K562 (cell line): Measurements from ENCODE around the gene CSF3. TPM values are rescaled to one million over a fixed set of nuclear protein-coding genes. Genes with fewer than 3 reads are reported as not detected.

ENCODE experiments used
- C11orf30 ChIP-seq: fragments of 450-650 bp; IDR thresholded peaks from 2 replicates; pipeline ENCODE4 v1.6.1; 2016; ENCODE audit warnings: low read depth, mild to moderate bottlenecking
- CBFA2T3 ChIP-seq: fragments of 450-650 bp; IDR thresholded peaks from 2 replicates; pipeline ENCODE4 v1.6.1; 2017
- DPF2 ChIP-seq: fragments of 450-650 bp; IDR thresholded peaks from 2 replicates; pipeline ENCODE4 v1.6.1; 2016
- ELF4 ChIP-seq: fragments of 450-650 bp; formaldehyde crosslinking; IDR thresholded peaks from 2 replicates; pipeline ENCODE4 v1.4.0; 2022; ENCODE audit warnings: missing genetic modification characterization
- MAFG ChIP-seq: fragments of 450-650 bp; conservative IDR thresholded peaks from 2 replicates; pipeline ENCODE4 v1.6.1; 2016; ENCODE audit warnings: missing genetic modification characterization, missing compliant biosample characterization
- PHF21A ChIP-seq: fragments of 450-650 bp; IDR thresholded peaks from 2 replicates; pipeline ENCODE4 v1.6.1; 2017; ENCODE audit warnings: low read depth, borderline replicate concordance
- PTBP1 ChIP-seq: fragments of 200-400 bp; formaldehyde crosslinking; IDR thresholded peaks from 2 replicates; pipeline ENCODE4 v1.6.1; 2017; ENCODE audit warnings: low read depth, low read length
- SRSF1 ChIP-seq: fragments of 200-400 bp; formaldehyde crosslinking; IDR thresholded peaks from 2 replicates; pipeline ENCODE4 v1.6.1; 2017; ENCODE audit warnings: mild to moderate bottlenecking, low read depth, low read length, moderate library complexity
- TAL1 ChIP-seq: fragments of 450-650 bp; IDR thresholded peaks from 2 replicates; pipeline ENCODE4 v1.6.1; 2016; ENCODE audit warnings: mild to moderate bottlenecking
- TBL1XR1 ChIP-seq, 2 experiments: IDR thresholded peaks; 2 replicates each; pipeline ENCODE4 v1.6.1; 2012; ENCODE audit warnings: improper control_type of control experiment in 2 of 2, low read length in 2 of 2, mild to moderate bottlenecking in 1 of 2
- ZNF699 ChIP-seq: fragments of 250-450 bp; sonication (Bioruptor Pico); IDR thresholded peaks from 2 replicates; pipeline ENCODE4 v1.8.0; 2021; ENCODE audit warnings: mild to moderate bottlenecking, moderate library complexity; ENCODE audit not compliant: insufficient replicate concordance
- ZZZ3 ChIP-seq: fragments of 450-650 bp; IDR thresholded peaks from 2 replicates; pipeline ENCODE4 v1.6.1; 2016; ENCODE audit warnings: antibody characterized with exemption, mild to moderate bottlenecking, moderate library complexity
- polyA plus RNA-seq, 8 experiments: library from polyadenylated mRNA; depleted of rRNA in 4 of 8; stranded (reverse) in 5 of 8; unstranded in 3 of 8; fragments of >200 nt; fragmentation: Nextera tagmentation in 2 of 8; fragmentation: Illumina TruSeq in 1 of 8; extraction: Ambion mirVana in 2 of 8; extraction: Trizol in 1 of 8; gene quantifications; 2 replicates each; pipeline versions ENCODE4 v1.2.1 to v1.2.3, GENCODE V29; 2011 to 2014; ENCODE audit warnings: inconsistent platforms in 1 of 8, missing spikeins in 1 of 8
- total RNA-seq, 7 experiments: library from RNA; depleted of rRNA in 6 of 7; stranded (reverse); fragments of >200 nt in 6 of 7; fragmentation: Illumina TruSeq in 2 of 7; extraction: Trizol in 2 of 7; gene quantifications; 2 replicates each; pipeline versions ENCODE4 v1.2.1 to v1.2.3, GENCODE V29; 2011 to 2021; ENCODE audit warnings: low replicate concordance in 1 of 7
- TF ChIP-seq, protein P1 (sequence below): fragments of 250-450 bp; sonication (Bioruptor Pico); IDR thresholded peaks from 2 replicates; pipeline ENCODE4 v1.9.0; 2021; ENCODE audit warnings: mild to moderate bottlenecking, inconsistent platforms
- TF ChIP-seq, protein P2 (sequence below): sonication (generic); formaldehyde crosslinking; IDR thresholded peaks from 2 replicates; pipeline ENCODE4 v1.4.0; 2020; ENCODE audit warnings: mild to moderate bottlenecking, missing genetic modification reagents
- TF ChIP-seq, protein P3 (sequence below): fragments of 250-450 bp; sonication (Bioruptor Pico); IDR thresholded peaks from 2 replicates; pipeline ENCODE4 v1.6.1; 2021; ENCODE audit warnings: mild to moderate bottlenecking
- TF ChIP-seq, protein P4 (sequence below): fragments of 250-450 bp; sonication (Bioruptor Pico); IDR thresholded peaks from 2 replicates; pipeline ENCODE4 v1.8.0; 2021; ENCODE audit warnings: moderate library complexity, mild to moderate bottlenecking, inconsistent platforms
- TF ChIP-seq, protein P5 (sequence below): IDR thresholded peaks from 2 replicates; pipeline ENCODE4 v1.6.1; 2016; ENCODE audit warnings: missing genetic modification characterization, missing compliant biosample characterization
- TF ChIP-seq, protein P6 (sequence below): IDR thresholded peaks from 2 replicates; pipeline ENCODE4 v1.6.1; 2012; ENCODE audit warnings: low read depth, low read length, improper control_type of control experiment, borderline replicate concordance

CSF3 gene
- total and polyA plus RNA-seq, 9 of the 15 experiments (the other 6 are each of a cell fraction or from before 2014, with no cell fraction given): 0.19 TPM; not detected in 8

DNA sequence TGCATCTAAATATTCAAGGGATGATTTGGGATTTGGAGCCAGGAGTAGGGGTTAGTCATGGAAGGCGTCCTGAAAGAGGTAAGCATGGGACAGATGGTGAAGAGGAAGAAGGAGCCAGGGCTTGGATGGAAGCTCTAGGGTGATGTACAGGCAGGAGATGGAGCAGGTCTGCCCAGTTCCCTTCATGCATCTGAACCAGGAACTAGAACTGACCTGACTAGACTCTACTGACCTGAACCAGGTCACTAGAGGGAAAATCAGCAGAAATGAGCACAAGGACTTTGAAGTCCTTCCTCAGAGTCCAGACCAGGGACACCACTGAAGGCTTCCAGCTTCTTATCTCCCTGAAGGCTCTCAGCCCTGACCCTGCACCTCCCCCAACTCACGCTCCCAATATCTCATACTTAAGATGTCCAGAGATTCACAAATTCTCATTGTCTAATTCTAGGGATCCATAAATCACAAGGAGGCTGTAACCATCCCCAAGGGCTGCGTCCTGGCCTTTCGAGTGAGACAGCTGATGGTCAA lies 44.1 kb upstream of the CSF3 start (continued):
- TF ChIP-seq, protein P1, sequence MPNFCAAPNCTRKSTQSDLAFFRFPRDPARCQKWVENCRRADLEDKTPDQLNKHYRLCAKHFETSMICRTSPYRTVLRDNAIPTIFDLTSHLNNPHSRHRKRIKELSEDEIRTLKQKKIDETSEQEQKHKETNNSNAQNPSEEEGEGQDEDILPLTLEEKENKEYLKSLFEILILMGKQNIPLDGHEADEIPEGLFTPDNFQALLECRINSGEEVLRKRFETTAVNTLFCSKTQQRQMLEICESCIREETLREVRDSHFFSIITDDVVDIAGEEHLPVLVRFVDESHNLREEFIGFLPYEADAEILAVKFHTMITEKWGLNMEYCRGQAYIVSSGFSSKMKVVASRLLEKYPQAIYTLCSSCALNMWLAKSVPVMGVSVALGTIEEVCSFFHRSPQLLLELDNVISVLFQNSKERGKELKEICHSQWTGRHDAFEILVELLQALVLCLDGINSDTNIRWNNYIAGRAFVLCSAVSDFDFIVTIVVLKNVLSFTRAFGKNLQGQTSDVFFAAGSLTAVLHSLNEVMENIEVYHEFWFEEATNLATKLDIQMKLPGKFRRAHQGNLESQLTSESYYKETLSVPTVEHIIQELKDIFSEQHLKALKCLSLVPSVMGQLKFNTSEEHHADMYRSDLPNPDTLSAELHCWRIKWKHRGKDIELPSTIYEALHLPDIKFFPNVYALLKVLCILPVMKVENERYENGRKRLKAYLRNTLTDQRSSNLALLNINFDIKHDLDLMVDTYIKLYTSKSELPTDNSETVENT (CRISPR knock-in tag): no peak
- no peak for TF ChIP-seq C11orf30
- TF ChIP-seq PTBP1: no peak
- TF ChIP-seq DPF2: peak; percentile 18; the same call in 1 of the 2 replicates
- TF ChIP-seq, protein P2, sequence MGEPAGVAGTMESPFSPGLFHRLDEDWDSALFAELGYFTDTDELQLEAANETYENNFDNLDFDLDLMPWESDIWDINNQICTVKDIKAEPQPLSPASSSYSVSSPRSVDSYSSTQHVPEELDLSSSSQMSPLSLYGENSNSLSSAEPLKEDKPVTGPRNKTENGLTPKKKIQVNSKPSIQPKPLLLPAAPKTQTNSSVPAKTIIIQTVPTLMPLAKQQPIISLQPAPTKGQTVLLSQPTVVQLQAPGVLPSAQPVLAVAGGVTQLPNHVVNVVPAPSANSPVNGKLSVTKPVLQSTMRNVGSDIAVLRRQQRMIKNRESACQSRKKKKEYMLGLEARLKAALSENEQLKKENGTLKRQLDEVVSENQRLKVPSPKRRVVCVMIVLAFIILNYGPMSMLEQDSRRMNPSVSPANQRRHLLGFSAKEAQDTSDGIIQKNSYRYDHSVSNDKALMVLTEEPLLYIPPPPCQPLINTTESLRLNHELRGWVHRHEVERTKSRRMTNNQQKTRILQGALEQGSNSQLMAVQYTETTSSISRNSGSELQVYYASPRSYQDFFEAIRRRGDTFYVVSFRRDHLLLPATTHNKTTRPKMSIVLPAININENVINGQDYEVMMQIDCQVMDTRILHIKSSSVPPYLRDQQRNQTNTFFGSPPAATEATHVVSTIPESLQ: no peak
- no peak for TF ChIP-seq MAFG (tag)
- TF ChIP-seq CBFA2T3: 0 out of 2 replicates have a peak, but pooled peaks have one; percentile 18
- TF ChIP-seq, protein P3, sequence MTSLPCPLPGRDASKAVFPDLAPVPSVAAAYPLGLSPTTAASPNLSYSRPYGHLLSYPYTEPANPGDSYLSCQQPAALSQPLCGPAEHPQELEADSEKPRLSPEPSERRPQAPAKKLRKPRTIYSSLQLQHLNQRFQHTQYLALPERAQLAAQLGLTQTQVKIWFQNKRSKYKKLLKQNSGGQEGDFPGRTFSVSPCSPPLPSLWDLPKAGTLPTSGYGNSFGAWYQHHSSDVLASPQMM (CRISPR knock-in tag): no peak
- TF ChIP-seq, protein P4, sequence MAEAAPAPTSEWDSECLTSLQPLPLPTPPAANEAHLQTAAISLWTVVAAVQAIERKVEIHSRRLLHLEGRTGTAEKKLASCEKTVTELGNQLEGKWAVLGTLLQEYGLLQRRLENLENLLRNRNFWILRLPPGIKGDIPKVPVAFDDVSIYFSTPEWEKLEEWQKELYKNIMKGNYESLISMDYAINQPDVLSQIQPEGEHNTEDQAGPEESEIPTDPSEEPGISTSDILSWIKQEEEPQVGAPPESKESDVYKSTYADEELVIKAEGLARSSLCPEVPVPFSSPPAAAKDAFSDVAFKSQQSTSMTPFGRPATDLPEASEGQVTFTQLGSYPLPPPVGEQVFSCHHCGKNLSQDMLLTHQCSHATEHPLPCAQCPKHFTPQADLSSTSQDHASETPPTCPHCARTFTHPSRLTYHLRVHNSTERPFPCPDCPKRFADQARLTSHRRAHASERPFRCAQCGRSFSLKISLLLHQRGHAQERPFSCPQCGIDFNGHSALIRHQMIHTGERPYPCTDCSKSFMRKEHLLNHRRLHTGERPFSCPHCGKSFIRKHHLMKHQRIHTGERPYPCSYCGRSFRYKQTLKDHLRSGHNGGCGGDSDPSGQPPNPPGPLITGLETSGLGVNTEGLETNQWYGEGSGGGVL: no peak
- TF ChIP-seq, protein P5, sequence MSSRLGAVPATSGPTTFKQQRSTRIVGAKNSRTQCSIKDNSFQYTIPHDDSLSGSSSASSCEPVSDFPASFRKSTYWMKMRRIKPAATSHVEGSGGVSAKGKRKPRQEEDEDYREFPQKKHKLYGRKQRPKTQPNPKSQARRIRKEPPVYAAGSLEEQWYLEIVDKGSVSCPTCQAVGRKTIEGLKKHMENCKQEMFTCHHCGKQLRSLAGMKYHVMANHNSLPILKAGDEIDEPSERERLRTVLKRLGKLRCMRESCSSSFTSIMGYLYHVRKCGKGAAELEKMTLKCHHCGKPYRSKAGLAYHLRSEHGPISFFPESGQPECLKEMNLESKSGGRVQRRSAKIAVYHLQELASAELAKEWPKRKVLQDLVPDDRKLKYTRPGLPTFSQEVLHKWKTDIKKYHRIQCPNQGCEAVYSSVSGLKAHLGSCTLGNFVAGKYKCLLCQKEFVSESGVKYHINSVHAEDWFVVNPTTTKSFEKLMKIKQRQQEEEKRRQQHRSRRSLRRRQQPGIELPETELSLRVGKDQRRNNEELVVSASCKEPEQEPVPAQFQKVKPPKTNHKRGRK (tag): no peak
- TF ChIP-seq TAL1: no peak
- no peak for TF ChIP-seq ZZZ3
- peak; percentile 36; the same call in 1 of the 2 replicates for TF ChIP-seq PHF21A
- TF ChIP-seq, protein P6, sequence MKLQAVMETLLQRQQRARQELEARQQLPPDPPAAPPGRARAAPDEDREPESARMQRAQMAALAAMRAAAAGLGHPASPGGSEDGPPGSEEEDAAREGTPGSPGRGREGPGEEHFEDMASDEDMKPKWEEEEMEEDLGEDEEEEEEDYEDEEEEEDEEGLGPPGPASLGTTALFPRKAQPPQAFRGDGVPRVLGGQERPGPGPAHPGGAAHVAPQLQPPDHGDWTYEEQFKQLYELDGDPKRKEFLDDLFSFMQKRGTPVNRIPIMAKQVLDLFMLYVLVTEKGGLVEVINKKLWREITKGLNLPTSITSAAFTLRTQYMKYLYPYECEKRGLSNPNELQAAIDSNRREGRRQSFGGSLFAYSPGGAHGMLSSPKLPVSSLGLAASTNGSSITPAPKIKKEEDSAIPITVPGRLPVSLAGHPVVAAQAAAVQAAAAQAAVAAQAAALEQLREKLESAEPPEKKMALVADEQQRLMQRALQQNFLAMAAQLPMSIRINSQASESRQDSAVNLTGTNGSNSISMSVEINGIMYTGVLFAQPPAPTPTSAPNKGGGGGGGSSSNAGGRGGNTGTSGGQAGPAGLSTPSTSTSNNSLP: no peak
- no peak for TF ChIP-seq ZNF699
- TF ChIP-seq ELF4: no peak
- TF ChIP-seq TBL1XR1 (IDR thresholded peaks at IDR 0.05; ENCODE audit: low read length in 2 of 2): no peak; a peak in 1 of 4 replicates
- no peak for TF ChIP-seq SRSF1
